ENCODE results near the gene ACSM2A.
"Not testable (repeated sequence)": the region's sequence is repeated elsewhere in the genome, so short reads cannot be mapped to it uniquely, and the experiment has no call there.

ACSM2A gene

GRCh38 chr16:20451364-20451763, at the start of gene ACSM2A:
TSS of gene ACSM2A (plus strand) at chr16:20451521. CDS start at chr16:20460115, 8,594 bp downstream.
- not testable (repeated sequence) for DNase-seq

DNA sequence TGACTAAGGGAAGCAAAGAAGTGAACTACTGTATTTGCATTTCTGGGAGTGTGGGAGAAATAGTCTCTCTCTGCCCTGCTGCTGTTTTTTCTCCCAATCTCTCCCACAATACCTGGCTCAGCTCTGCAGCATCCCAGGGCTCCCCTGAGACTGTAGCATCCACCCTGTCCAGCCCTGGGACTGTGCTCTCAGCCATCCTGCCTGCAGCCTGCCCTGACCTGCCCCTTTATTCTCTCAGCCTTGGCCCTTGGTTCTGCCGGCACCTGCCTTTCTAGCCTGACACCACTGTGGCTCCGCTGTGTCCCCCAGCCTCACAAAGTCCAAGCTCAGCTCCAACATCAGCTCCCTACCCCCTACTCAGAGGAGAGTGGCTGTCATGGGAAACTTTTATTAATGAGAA, 48.7 kb upstream of the ACSM2A start:
- no peak for DNase-seq

GRCh38 chr16:20404637-20405036, 46.7 kb upstream of the ACSM2A start, which contains the start of gene PDILT:
TSS of gene PDILT (minus strand) at chr16:20404737. CDS start at chr16:20399300, 5,437 bp downstream.
- no peak for DNase-seq

DNA sequence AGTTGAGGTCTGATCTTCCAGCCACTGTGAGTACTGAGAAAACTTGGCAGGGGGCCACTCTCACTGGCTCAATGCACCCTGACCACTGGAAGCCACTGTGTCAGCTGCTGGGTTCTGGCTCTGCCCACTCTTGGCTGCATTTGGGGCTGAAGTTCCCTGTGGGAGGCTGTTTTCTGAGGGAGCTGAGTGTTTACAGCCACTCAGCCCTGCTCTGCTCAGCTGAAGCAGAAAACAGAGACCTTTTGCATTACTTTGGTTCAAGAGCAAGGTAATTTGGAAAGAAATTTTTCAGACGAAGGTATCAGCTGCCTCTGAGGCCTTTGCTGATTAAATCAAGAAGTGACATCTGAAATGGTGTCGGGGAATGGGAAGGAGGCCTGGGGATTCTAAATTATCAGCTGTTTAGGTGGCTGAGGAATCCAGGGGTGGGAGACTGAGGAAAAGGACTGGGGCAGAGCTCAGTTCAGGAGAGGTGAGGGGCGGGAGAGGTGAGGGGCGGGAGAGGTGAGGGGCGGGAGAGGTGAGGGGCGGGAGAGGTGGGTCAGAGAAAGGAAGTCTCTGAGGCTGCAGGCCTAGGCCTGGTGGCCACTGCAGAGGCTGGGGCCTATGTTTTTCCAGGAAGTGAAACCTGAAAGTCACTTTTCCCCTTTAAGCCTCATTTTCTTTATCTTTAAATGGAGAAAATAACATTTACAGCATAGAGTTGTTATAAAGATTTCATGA, 41.8 kb upstream of the ACSM2A start, which contains the start of gene ACSM5:
TSS of gene ACSM5 (plus strand) at position 137 of the 723 bp plus-strand sequence. CDS start 1,951 bp downstream, outside the sequence.
- no peak for DNase-seq

- no peak for DNase-seq
Measured at GRCh38 chr16:20410121-20410723, 41.1 kb upstream of the ACSM2A start.

- DNase-seq = no peak
Measured at GRCh38 chr16:20411055-20411454, 40.3 kb upstream of the ACSM2A start.

DNA sequence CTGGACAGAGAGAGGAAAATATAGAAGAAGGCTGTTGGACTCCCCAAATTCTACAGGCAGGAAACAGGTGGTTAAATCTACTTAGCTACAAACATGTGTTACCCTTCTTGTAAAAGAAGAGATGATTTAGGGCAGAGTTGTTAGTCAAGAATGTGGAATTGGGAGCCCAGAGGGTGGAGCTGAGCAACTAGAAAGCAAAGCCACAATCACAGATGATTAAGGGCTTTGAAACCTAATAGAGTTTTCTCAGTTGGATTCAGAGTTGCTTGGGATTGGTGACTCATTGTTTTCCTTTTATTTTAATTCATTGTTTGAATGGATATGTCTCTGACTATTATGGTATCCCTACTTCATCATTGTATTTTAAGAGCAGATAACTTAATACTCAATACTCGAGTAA, 35.8 kb upstream of the ACSM2A start:
- DNase-seq = no peak

- DNase-seq = not testable (repeated sequence)
Measured at GRCh38 chr16:20419093-20419492, 32.2 kb upstream of the ACSM2A start.

DNA sequence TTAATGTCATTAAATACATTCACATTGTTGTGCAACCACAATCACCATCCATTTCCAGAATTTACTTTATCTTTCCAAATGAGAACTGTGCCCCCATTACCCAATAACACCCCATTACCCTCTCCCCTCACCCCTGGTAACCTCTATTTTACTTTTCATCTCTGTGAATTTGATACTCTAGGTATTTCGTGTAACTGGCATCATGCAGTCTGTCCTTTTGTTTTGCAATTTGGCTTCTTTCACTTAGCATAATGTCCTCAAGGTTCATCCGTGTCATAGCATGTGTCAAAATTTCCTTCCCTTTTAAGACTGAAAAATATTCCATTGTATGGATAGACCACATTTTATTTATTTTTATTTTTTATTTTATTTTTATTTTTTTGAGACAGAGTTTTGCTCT, 29.6 kb upstream of the ACSM2A start:
- not testable (repeated sequence) for DNase-seq

DNA sequence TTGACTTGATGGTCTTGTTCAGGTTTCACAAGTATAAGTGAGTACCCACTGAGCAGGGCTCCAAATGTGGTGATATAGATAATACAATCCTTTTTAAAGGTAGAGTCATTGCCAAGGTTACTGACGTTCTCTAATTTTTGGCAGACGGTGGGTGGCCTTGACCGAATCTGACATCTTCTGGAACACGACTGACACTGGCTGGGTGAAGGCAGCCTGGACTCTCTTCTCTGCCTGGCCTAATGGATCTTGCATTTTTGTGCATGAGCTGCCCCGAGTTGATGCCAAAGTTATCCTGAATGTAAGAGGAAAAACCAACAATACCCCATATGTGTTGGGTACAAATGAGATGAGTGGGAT, 27.6 kb upstream of the ACSM2A start:
- not testable (repeated sequence) for DNase-seq

DNA sequence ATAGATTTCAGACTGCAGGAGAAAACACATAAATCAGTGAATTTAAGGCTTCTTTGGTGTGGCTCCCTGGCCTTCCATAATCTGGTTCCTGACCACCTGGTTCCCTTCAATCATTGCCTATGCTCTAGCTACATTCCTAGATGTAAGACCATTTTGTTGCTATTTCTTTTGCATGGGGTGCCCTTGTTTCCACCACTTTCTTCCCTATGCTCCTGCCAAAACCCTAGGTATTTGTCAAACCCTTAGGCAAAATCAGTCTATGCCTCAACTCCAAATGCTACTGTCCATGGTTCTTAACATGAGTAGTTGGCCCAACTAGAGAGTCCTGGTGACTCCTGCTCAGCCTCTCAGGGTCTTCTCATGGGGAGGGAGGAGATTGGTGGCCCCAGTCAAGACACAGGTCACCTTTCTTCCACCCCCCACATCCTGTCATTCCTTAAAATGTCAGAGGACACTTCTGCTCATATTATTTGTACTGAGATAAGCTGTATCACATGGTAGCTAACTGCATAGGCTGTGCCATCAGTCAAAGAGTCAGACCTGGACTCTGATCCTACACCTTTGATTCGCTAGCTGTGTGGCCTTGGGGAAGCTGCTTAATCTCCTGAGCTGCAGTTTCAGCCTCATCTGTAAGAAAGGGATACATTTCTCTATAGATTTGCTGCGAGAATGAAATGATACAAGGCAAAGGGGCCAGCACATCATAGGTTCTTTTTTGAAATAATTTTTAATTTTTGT, 27.0 kb upstream of the ACSM2A start:
- DNase-seq = no peak

GRCh38 chr16:20427401-20427797, 23.9 kb upstream of the ACSM2A start:
- not testable (repeated sequence) for DNase-seq

DNA sequence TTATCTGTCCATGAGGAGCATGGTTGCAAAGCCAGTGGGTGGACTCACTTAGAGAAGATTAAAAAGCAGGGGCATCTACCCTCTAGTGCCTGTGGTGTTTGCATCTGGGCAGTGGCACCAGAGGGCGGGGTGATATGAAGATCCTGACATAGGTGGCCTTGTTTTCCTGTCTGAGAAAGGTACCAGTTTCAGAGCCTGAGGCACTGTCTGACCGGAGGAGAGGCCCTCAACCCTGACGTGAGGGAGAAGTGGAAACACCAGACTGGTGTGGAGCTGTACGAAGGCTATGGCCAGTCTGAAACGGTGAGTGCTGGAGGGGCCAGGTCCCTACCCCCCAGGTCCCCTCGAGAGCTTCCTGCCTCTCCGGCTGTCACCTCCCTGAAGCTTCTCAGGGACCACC, 21.8 kb upstream of the ACSM2A start:
- DNase-seq = not testable (repeated sequence)

- DNase-seq = not testable (repeated sequence)
Measured at GRCh38 chr16:20430480-20430879, 20.8 kb upstream of the ACSM2A start.

DNA sequence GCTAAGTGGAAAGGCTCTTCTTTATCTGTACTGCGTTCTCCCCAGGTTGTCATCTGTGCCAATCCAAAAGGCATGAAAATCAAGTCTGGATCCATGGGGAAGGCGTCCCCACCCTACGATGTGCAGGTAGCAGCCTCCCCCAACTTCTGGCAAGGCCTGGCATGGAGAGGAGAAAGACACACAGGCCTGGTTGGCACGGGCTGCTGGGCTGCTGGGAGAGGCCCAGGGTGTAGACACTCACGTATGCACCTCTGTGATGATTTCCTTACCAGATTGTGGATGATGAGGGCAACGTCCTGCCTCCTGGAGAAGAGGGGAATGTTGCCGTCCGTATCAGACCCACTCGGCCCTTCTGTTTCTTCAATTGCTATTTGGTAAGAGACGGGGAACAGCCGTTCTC, 20.4 kb upstream of the ACSM2A start:
- no peak for DNase-seq

- not testable (repeated sequence) for DNase-seq
Measured at GRCh38 chr16:20438950-20439349, 12.4 kb upstream of the ACSM2A start.

DNA sequence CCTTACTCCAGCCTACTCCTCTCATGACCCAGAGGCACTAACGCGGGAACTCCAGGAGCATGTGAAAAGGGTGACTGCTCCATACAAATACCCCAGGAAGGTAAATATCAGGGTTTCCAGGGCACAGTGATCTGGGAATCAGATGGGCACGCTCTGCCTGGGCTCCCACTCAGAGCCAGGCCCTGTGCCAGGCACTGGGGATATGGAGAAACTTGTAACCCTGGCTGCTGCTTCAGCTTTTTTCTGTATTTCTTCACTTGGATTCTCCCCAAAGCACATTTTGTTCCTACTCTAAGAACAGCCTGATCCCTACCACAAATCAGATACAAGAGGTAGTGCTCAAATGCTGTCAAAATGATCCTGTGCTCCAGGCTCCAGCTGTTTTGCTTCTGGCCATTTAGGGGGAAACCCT, 11.5 kb upstream of the ACSM2A start:
- DNase-seq = not testable (repeated sequence)

DNA sequence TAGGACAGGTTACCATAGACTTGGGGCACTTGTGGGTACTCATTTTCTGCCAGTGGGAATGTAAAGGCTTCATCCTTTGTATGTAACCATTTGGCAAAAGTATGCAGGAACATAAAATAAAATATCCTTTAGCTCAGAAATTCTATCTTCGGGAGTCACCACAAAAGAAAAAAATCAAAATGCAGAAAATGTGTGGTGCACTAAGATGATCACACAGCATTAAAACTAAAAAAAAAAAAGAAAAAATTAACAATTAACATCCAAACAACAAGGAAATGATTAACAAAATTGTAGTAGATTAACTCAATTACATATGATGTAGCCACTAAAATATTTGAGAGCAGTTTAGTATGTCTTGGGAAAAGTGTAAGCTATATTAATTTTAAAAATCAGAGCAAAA, 10.6 kb upstream of the ACSM2A start:
- not testable (repeated sequence) for DNase-seq

GRCh38 chr16:20441191-20441590, 10.1 kb upstream of the ACSM2A start:
- DNase-seq = no peak

- DNase-seq = not testable (repeated sequence)
Measured at GRCh38 chr16:20441859-20442258, 9.5 kb upstream of the ACSM2A start.

DNA sequence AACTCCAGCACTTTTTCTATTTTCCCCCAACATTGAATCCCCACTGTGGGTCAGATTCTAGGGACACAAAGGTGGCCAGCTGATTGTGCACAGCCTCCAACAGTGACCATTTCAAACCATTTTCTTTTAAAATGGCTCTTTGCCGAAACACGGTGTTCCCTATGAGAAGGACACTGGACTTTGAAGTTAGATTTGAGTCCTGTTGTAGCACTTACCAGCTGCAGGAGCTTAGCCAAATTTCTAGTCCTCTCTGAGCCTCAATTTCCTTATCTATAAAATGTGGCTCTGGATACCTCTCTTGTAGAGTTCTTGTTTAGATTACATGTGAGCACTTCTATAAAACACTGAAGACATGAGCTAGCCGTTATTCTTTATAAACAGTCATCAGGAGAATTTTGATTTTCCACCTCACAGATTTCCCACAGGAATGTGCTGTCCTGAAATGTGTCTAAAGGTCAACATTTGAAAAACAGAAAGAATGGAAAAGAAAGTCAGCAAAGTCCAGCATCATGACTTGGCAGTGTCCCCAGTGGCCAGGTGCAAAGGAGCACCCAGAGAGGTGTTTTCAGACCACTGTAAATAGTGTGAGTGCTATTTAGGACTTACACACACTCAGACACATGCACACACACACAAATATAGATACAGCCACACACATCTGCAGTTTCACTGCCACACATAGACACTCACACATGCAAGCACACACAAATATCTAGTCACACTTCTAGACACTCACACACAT, 4.5 kb upstream of the ACSM2A start:
- DNase-seq = not testable (repeated sequence)

- DNase-seq = not testable (repeated sequence)
Measured at GRCh38 chr16:20453633-20454032, 2.3 kb downstream of the ACSM2A start.

DNA sequence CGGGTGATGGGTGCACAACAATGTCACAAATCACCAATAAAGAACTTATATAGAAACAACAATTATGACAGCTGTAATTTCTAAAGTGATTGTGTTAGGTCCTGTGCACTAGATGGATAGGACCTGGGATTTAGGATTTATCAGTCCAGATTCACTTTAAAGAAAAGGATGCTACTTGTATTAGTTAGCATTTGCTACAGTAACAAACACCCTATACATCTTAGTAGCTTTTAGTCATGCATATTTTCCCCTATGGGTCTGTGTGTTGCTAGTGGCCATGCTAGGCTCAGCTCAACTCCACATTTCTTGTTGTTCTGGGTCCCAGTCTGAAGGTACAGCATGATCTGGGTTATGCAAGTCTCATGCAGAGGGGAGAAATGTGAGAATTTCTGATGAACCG, 7.9 kb downstream of the ACSM2A start:
- not testable (repeated sequence) for DNase-seq

Measured in activated CD4-positive, alpha-beta T cell treated with anti-CD3 and anti-CD28 coated beads for 48 hours (primary cell).